Coronary artery (tissue), 2 donors: ENCODE results near the gene SYNE4.
A peak's percentile ranks its signal among the peaks of the same experiment; 100 is the strongest.

Experiments
- DNase-seq: peaks from one replicate; pipeline ENCODE4 v3.0.0-alpha.2; 2017; ENCODE audit warnings: low spot score
- H3K27ac ChIP-seq, 2 donors: fragments of 200-600 bp; sonication (generic); one replicate each; pipeline ENCODE4 v1.5.1; 2016 to 2019
- H3K4me3 ChIP-seq: fragments of 200-600 bp; sonication (generic); 2 replicates; pipeline ENCODE4 v1.5.1; 2016; ENCODE audit warnings: mild to moderate bottlenecking, moderate library complexity
- TF ChIP-seq, protein P1 (sequence below): fragments of 200-600 bp; sonication (generic); IDR thresholded peaks from one replicate; pipeline ENCODE4 v1.5.1; 2019; ENCODE audit warnings: antibody characterized with exemption

SYNE4 gene

DNA sequence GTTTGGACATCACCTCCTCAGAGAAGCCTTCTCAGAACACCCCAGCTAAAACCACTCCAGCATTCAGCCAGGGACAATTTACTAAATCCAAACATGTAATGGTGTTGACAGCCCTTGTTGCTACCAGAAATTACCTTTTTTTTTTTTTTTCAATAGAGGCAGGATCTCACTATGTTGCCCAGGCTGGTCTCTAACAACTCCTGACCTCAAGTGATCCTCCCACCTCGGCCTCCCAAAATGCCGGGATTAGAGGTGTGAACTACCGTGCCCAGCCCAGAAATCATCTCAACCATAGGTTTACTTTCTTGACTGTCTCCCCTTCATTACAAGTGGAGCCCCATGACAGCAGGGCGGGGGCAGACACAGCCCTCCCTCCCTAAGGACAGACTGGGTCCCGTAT, 14.8 kb upstream of the SYNE4 start:
- Histone ChIP-seq H3K4me3 (no peak overlapping the region), H3K27ac (no peak overlapping the region)
- DNase-seq = no peak
- TF ChIP-seq, protein P1, sequence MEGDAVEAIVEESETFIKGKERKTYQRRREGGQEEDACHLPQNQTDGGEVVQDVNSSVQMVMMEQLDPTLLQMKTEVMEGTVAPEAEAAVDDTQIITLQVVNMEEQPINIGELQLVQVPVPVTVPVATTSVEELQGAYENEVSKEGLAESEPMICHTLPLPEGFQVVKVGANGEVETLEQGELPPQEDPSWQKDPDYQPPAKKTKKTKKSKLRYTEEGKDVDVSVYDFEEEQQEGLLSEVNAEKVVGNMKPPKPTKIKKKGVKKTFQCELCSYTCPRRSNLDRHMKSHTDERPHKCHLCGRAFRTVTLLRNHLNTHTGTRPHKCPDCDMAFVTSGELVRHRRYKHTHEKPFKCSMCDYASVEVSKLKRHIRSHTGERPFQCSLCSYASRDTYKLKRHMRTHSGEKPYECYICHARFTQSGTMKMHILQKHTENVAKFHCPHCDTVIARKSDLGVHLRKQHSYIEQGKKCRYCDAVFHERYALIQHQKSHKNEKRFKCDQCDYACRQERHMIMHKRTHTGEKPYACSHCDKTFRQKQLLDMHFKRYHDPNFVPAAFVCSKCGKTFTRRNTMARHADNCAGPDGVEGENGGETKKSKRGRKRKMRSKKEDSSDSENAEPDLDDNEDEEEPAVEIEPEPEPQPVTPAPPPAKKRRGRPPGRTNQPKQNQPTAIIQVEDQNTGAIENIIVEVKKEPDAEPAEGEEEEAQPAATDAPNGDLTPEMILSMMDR = no peak

DNA sequence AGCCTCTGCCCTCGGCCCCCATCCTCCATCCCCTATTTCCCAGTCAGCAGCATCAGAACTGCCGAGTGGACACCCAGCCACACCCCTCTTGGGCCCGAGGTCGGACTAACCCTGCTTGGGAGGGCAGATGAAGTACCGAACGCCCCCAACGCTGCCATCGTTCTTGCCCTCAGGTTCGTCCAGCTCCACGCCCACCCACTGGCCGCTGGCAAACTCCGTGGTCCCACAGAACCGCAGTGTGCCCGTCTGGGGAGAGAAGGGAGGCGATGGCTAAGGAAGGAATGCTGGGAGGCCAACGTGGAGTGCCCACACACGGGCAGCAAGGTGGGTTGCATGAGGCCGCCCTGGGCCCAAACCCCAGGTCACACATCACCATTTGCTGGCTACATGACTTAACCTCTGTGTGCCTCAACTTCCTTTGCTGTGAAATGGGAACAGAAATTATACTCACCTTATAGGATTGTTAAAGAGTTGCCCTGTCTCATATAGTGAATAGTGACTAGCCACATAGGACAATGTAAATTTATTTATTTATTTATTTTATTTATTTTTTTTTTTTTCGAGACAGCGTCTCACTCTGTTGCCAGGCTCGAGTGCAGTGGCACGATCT, 10.6 kb upstream of the SYNE4 start:
- TF ChIP-seq, protein P1 = no peak
- Histone ChIP-seq H3K4me3 (no peak overlapping the region), H3K27ac (no peak overlapping the region)
- DNase-seq = no peak

GRCh38 chr19:36014012-36014924, 5.7 kb upstream of the SYNE4 start, which contains the start of gene ALKBH6:
TSS of gene ALKBH6 (minus strand) at chr19:36014213. CDS start at chr19:36013397, 816 bp downstream.
- peak within 1 kb of the TSS; percentile 76 to 87 for H3K27ac ChIP-seq
- H3K4me3 ChIP-seq = peak within 1 kb of the TSS; percentile 84
- DNase-seq = peak; percentile 99
- TF ChIP-seq, protein P1 = no peak

GRCh38 chr19:36013280-36014011, 4.8 kb upstream of the SYNE4 start:
- Histone ChIP-seq H3K27ac (peak overlapping the region; percentile 76 to 87), H3K4me3 (peak overlapping the region; percentile 84)
- TF ChIP-seq, protein P1 = no peak
- no peak for DNase-seq

DNA sequence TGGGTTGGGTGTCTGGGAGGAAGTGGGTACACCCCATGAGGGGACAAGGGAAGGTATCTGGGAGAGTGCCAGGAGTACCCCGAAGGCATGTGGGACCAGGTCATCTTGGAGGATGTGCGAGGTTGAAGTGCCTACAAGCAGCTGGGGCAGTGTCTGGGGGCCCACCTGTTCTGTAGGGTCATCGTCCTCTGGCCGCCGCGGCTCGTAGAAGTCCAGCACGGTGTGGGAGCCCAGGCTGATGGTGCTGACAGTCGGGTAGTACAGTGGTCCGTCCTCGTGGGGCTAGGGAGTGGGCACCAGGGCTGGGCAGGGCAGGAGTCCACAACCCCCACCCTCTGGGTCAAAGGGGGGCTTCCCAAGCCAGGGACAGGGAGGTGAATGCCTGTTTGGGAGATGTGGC, 1.8 kb upstream of the SYNE4 start:
- Histone ChIP-seq H3K27ac (no peak overlapping the region), H3K4me3 (no peak overlapping the region)
- no peak for DNase-seq
- TF ChIP-seq, protein P1 = no peak

DNA sequence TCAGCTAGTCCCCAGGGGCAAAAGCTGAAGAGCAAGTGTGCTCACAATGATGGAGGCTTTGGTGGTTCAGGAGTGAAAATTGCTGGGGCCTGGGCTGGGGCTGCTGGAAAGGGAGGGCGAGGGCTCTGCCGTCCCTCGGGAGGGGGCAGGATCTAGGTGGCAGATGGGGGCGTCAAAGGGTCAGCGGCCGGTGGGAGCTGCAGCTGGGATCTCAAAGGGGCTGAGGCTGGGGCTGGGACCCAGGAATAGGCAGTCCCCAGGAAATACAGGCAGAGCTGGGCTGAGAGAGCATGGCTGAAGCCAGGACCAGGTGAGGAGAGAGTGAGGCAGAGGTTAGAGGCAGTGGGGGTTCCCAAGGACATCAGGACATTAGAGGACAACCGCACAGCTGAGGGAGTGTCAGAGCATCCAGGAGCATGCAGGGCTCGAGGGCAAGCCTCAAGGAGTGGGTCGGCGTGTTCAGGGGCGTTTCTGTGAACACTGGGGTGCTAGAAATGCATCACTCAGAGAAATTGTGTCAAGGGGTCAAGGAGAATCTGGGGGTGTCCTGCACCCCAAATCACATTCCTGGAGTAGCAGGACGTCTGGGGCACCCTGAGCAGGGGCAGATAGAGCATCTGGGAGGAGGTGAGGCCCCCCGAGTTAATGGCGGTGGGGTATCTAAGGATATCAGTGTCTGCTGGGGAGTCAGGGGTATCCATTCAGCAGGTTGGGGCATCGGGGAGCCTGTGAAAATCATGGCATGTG, 1.2 kb upstream of the SYNE4 start:
- TF ChIP-seq, protein P1 = no peak
- H3K27ac ChIP-seq = peak overlapping the region; percentile 29 to 83
- peak overlapping the region; percentile 67 for H3K4me3 ChIP-seq
- DNase-seq = no peak
